Measurements from ENCODE around the gene EIF4G3. TPM values are rescaled to one million over a fixed set of nuclear protein-coding genes. Genes with fewer than 3 reads are reported as not detected.

EIF4G3 gene
- total and polyA plus RNA-seq, 2 of the 8 experiments (the other 6 are each of a cell fraction or from before 2014, with no cell fraction given), result 47.5 to 66.6 TPM

GRCh38 chr1:21003281-21004045 lies 173.2 kb downstream of the EIF4G3 start (continued):
- TF ChIP-seq CHD7 (IDR thresholded peaks at IDR 0.05; ENCODE audit: insufficient replicate concordance, low read length), result peak; percentile 64
